NCI-H446 (cell line): ENCODE results near the gene GPR179.
"Not testable (repeated sequence)": the region's sequence is repeated elsewhere in the genome, so short reads cannot be mapped to it uniquely, and the experiment has no call there.

Source experiments
- DNase-seq, 2 experiments: peaks; one replicate each; lab custom pipeline; 2025; lab: John Stamatoyannopoulos, UW

GPR179 gene

DNA sequence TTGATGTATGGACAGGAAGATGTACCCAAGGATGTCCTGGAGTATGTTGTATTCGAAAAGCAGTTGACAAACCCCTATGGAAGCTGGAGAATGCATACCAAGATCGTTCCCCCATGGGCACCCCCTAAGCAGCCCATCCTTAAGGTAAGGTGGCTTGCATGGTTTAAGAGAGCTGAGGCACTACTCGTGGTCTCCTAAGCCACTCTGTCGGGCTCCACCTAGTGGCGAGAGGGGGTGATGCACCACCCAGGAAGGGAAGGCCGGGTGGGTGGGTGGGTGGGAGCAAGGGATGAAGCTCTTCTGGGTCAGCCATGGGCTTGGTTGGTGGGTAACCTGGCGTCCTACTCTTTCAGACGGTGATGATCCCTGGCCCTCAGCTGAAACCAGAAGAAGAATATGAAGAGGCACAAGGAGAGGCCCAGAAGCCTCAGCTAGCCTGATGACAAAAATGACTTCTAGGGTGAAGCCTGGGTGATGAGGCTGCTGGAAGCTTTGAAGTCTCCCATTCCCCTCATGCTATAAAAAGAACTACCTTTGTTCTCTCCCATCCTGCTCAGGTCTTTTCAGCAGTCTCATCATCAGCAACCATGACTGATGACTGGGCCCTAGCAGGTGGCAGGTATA, 21.5 kb downstream of the GPR179 start:
- DNase-seq: peak; percentile 11 to 34

DNA sequence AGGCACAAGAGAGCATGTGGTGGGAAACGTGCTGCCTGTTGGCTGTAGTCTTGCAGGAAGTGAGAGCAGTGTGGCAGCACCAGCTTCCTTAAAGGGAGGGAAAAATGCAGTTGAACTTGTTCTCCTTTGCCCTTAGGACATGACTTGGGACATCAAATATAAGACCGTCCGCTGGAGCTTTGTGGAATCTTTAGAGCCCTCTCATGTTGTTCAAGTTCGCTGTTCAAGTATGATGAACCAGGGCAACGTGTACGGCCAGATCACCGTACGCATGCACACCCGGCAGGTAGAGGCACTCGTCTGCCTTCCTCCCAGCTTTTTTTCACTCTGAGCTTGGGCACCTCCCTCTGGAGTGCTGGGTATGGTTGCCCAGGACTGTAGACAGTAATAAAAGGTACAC, 23.3 kb downstream of the GPR179 start:
- no peak for DNase-seq

DNA sequence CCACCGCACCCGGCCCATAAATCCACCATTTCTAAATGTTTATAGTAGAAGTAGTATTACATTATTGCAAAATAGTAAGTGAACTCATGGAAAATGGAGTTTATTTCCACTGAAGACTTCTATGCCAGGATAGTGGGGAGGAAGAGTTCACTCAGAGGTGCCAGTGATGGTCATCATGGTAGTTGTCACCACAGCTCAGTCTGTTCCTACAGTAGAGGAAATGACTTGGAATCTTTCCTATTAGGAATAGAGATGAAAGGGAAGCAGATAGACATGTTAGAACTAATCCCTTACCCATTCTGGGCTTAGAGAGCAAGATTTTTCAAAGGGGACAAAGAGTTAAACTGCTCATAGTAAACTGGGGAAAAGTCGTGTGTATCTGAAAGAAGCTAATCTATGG, 26.7 kb downstream of the GPR179 start:
- DNase-seq: no peak

DNA sequence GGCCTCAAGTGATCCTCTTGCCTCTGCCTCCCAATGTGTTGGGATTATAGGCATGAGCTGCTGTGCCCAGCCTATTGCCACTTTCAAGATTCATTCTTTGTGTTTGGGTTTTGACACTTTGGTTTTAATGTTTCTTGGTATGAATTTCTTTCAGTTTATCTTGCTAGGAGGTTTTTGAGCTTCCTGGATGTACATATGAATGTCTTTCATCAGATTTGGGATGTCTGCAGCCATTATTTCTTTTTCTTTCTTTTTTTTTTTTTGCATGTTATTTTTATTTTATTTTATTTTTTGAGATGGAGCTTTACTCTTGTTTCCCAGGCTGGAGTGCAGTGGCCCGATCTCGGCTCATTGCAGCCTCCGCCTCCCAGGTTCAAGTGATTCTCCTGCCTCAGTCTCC, 28.3 kb downstream of the GPR179 start:
- DNase-seq: no peak

DNA sequence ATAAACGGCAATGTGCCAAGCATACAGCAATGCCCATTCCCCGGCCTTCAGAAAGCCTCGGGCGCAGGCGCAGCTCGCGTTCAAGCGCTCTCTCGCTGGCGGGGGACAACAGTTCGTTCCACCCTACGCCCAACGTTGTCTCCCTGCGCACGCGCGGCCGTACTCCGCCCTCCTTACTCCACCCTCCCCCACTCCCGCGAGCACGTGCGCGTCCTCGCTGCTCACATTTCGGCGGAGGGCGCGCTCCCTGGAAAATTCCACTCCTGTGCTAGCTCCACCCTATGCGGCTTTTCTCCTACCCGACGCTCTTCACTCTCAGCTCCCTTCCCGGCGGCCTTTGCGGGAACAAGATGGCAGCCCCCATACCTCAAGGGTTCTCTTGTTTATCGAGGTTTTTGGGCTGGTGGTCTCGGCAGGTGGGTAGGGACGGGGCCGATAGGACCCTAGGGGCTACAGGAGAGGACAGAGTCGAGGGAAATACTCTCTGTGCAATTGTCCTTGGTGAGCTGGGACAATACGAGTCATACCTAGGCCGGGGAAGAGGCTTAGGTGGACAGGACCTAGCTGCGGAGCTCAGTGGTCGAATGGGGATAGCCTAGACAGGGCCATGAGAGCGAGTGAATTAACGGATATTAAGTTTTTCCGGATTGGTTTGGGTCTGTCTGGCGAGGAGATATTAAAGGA, 46.8 kb downstream of the GPR179 start, which contains the start of gene MRPL45:
MRPL45 (plus strand) TSS at position 335 of the 684 bp plus-strand sequence; CDS start at position 351, 16 bp downstream.
- peak; percentile 89 to 95 for DNase-seq

DNA sequence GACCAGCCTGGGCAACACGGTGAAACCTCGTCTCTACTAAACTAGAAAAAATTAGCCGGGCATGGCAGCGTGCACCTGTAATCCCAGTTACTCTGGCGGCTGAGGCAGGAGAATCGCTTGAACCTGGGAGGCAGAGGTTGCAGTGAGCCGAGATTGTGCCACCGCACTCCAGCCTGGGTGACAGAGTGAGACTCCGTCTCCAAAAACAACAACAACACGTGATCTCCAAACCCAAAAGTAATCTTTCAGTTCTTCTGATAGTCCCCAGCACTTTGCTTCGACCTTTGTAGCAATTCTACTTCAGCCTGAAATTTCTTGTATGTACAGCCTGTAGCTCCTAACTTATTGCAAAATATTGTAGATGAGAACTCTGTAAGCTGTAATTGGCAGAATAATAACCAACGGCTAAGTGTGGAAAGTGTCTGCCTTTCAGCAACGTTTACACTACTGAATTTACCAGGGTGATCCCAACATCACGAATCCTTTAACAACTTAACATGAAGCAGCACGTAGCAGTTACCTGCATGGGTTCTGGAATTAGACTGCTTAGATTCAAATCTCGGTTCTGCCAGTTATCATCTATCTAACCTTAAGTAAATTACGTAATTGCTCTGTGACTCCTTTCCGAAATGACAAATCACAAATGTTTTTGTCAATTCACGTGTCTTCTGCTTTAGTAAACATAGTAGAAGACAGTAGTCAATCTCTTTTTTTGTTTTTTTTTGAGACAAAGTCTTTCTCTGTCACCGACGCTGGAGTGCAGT, 48.0 kb downstream of the GPR179 start:
- DNase-seq: not testable (repeated sequence)

DNA sequence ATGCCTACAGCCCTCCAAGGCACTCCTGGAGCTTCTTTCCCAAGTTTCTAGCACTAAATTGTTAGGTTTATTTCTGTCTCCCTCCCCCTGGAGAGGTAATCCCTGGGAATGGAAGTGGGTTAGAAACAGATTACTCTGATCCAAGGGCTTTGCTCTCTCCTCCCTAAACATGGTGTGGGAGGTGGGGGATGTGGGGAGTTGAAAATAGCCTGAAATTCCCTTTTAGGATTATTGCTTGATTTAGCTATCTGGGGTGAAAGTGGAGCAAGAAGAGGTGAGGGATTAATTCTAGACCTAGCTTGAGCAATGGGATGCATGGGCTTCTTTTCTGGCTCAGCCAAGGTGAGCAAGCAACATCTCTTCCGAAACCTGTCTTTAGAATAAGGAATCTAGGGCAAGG, 54.0 kb downstream of the GPR179 start:
- not testable (repeated sequence) for DNase-seq

DNA sequence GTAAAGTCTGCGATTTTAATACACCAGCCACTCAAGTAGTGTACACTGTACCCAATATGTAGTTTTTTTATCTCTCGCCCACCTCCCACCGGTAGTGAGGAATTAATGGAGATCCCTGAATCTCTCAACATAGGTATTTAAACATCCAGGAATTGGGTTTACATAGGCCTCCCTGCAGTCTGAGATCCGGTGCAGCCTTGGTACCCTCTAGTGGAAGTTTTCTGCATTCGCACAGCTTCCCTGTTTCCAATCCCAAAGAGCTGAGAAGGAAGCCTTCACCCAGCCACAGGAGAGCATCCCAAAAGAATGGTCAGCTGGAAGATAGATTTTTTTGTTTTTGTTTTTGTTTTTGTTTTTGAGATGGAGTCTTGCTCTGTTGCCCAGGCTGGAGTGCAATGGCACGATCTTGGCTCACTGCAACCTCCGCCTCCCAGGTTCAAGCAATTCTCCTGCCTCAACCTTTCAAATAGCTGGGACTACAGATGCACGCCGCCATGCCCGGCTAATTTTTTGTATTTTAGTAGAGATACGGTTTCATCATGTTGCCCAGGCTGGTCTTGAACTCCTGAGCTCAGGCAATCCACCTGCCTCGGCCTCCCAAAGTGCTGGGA, 55.4 kb downstream of the GPR179 start:
- peak in 1 of 2 experiments; percentile 21 for DNase-seq

DNA sequence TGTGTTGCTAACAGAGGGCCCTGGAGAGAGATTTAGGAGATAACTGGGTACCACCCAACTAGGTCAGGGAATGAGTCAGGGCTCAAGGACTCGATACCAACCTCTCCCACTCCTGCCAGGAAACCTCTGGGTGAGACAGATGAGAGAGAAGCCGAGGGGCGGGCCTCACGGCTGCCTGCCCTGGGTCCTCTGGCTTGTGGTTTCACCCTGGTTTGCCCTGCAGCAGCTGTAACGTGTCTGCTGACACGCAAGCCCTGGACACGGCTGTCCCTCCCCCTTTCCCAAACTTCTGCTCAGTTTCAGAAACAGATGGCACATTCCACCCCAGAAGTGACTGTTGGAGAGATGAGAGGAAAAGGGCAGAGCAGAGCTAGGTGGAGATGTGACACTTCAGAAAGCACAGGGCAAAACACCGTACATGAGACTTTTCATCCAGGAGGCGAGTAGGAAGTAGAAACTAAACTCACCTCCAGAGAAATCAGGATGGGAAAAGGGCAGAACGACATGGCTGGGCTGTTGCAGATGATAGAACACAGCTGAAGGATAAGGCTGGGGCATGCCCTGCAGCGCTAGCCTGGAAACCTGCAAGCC, 57.2 kb downstream of the GPR179 start:
- DNase-seq: not testable (repeated sequence)

DNA sequence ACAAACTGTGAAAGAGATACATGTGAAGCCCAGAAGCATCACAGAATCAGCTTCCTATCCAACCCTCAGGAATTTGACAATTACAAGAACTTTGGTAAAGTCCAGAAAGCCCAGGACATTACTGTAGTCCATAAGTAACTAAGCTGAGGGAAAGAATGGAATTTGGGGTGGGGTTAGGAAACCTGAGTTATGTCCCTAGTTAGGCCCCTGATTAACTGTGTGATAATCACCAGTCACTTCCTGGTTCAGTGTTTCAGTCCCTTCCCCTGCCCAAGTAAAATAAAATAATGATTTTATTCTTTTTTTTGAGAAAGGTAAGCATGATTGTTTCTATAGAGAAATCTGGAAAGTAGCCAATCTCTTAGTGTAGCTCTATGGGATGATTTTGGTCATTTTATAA, 57.8 kb downstream of the GPR179 start:
- not testable (repeated sequence) for DNase-seq
